NCI-H345 (cell line): ENCODE measurements around the gene TRIO.
"Not testable (repeated sequence)": the region's sequence is repeated elsewhere in the genome, so short reads cannot be mapped to it uniquely, and the experiment has no call there.

ENCODE experiments used
- DNase-seq: peaks from one replicate; lab custom pipeline; 2025; lab: John Stamatoyannopoulos, UW

Gene TRIO

DNA sequence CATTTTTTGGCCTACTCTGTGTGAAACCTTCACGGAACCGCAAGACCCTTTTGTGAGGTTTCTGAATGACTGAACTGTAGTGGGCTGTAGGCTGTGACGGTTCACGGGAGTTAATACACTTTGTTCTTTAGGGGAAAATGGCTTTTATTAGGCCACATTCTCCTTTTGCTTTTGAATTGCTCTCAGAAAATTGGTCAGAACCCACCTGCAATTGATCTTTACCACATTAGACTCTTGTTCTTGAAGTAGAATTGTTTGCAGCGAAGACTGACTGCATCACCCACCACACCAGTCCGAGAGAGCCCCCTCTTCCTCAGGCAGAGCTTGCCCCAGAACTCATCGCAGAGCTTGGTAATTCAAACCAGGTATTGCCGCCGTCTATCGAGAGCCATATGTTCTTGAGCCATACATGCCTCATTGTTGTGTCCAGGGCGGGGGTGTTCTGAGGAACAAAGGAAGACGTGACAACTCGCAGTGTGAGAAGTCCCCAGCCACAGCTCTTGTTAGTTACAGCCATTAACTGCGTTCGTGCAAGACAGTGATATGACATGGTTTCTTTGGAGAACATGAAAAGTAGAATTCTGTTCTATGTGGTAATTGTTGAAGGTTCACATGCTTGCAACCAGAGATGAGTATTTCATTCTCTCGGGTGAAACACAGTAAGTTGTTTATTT lies 272.0 kb downstream of the TRIO start:
- DNase-seq, result no peak

DNA sequence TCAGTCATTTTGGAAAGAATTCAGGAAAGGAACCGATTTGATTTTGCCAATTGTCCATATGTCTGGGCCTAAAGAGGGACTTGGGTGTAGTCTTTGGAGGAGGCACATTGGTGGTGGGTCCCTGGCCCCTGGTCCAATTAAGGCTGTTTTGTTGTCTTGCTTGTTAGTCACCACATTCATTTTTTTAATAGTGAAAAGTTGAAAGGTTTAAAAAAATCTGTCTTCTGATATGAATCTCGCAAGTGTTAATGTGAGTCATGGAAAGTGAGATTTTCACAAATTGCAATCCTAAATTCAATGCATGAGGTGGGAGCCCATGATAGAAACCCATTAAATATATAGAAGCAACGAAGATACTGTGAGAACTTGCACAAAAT lies 272.5 kb downstream of the TRIO start:
- DNase-seq, result no peak

DNA sequence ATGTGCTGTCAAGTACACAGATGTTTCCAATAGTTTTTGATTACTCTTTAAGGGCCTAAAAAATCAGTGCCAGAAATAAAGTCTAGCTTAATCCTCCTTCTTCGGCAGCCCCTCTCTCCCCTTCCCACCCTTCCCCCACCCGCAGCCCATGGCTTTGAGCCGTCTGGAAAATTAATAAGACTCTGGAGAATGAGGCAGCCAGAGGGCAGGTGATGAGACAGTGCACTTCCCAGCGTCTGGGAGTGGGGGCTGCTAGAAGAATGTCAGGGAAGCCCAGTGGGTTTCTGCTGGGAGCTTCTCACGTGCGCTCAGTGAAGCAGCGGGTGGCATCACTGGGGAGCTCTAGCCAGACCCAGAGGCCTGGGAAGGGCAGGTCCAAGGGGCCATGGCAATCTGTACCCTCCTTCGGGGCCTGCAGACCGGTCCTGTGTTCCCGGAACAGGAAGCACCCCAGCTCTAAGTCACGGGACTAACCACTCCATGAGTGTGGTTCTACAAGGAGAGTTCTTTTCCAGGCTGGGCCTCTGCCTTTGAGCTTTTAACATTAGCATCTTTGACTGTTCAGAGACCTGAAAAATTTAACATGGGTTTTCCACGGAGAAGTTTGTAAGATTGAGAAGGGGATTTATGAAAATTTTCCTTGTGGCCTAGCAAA lies 273.6 kb downstream of the TRIO start:
- no peak for DNase-seq

DNA sequence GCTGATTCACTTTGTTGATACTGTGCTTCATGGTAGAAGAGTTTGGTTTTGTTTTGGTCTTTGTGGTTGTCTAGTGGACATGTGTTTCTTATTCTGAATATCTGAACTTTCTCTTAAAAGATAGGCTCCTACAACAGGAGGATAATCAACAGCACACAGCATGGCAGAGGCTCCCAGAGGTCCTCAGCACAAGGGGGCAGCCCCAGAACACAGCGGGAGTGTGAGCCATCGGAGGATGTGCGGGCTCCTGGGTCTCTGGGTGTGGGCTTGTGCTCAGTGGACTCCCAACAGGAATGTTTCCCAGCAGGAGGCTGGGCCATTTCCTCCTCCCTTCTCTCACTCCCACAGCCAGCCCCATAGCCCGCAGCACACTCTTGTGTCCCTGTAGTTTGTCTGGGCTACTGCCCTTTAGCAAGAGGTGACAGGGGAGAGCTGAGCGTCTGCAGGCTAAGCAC lies 274.2 kb downstream of the TRIO start:
- DNase-seq, result no peak

DNA sequence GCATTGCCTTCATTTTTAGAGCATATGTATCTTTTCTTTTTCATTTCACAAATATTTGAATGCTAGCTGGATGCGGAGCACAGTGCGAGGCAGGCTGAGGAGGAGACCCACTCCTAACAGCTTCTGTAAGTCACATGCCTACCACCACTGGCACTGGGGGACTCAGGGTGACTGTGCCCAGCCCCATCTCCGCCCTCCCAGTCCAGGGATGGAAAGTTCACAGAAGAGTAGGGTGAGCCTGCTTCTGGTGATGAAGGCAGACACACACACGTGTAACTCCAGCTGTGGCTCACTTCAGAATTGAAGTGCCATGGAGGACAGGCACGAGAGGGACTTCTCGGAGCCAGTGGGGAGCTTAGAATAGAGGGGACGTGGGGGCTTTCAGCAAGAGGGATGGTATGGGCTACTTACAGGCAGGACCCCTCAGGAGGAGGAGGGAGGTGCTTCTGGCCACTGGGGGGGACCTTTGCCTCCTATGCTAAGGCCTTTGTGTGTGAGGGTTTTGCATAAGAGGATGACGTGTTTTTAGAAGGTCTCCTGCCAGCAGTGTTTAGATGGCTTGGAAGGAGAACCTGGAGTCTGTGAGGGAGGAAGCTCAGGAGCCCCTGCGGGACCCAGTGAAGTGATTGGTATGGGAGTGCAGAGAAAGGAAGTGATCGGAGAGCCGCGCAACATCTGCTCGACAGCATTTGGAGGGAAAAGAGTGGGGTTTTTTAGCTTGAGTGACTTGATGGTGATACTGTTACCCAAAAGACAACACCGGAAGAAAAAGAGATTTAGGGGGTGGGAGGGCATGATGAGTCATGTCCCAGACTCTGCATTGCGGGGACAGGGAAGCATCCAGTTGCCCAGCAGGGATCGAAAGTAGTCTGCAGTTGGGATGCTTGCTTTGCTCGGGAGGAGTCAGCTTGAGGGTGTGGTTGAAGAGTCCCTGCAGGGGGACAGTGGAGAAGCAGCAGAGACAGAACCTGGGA lies 274.9 kb downstream of the TRIO start:
- DNase-seq, result no peak

DNA sequence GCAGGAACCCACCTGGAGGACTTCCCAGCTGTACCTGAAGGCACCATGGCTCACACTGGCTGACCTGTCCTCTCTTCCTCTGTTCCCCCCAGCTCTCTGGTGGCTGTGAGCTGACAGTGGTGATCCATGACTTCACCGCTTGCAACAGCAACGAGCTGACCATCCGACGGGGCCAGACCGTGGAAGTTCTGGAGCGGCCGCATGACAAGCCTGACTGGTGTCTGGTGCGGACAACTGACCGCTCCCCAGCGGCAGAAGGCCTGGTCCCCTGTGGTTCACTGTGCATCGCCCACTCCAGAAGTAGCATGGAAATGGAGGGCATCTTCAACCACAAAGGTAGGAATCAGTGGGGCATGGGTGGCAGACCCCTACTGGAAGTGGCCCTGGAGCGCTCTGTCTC lies 276.5 kb downstream of the TRIO start:
- no peak for DNase-seq

DNA sequence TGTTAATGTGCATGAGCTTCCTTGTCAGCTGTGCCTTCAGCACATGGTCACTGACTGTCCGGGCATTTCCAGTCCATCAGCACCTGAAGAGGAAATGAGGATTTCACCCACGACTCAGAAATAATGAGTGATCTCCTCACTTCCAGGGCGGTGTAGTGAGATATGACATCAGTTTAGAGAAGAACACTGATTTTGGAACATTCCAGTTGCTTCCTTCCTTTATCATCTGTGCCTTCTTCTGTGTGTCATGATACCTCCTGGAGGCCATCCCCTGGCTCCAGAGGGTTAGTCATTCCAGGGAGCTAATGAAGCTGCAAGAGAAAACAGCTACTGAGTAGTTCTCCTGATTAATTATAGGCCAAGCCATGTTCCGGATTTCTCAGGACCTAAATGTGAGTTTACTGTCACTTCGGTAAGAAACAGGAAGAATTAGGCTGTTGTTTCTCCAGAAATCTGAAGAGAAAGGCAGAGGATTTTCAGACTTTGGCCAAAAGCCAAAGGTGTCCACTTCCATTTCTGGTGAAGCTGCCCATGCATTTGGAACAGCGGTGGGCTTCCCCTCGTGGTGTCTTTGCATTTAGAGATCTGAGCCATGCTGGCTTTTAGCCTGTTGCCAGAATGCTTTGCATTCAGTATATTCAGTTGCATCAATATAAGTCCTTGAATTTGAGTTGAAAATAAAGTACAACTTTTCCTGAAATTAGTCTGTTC lies 277.1 kb downstream of the TRIO start:
- no peak for DNase-seq

DNA sequence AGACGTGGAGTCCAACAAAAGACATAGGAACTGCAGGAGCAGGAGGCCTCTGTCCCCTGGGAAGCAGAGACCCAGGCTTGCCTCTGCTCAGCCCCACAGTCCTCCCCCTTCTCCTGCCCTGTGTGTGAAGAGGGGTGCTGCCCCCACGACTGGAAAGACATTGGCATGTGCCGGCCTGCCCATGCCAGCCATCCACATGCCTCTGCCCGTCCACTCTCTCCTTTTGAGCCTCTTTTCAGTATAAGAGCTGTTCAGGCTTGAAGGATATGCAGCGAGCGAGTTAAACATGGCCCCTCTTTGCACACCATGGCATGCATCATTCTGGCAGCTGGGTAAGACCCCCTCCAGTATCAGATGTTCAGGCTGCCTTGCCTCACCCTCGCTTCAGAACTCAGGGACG lies 278.7 kb downstream of the TRIO start:
- no peak for DNase-seq

DNA sequence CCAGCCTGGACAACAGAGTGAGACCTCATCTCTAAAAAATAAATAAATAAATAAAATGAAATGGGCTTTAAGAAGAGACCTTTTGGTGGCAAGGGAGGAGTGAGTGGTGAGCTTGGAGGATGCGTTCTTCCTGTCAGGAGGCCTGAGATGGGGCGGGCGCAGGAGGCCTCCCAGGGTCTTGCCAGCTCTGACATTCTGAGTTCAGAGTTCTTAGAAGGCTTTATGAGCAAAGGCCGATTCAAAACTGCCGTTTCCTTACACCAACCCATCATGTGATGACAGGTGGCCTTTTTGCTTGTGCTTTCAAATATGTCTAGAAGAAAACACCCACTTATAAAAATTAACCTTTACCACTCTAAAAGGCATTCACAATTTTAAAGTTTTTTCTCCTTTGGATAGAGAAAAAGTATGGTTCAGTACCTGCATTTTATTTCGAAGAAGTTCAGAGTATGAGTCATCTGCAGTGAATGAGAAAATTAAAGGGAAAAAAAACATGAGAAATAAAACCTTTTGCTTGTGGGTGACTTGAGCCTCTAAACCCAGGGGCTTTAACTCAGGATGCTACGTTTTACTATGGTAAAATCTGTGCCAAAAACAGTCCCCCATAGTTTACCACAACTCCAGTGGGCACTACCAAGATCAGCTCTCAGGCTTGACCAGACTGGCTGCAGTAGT lies 281.0 kb downstream of the TRIO start:
- DNase-seq, result no peak

DNA sequence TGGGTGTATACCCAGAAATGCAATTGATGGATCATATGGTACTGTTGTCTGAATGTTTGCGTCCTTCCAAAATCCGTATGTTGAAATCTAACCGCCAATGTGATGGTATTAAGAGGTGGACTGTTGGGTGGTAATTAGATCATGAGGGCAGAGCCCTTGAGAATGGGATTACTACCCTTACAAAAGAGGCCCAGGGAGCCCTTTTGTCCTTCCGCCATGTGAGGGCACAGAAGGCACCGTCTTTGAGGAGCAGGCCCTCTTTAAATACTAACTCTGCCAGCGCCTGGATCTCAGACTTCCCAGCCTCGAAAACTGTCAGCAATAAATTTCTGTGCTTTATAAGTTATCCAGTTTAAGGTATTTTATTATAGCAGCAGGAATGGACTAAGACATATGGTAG lies 282.4 kb downstream of the TRIO start:
- no peak for DNase-seq

DNA sequence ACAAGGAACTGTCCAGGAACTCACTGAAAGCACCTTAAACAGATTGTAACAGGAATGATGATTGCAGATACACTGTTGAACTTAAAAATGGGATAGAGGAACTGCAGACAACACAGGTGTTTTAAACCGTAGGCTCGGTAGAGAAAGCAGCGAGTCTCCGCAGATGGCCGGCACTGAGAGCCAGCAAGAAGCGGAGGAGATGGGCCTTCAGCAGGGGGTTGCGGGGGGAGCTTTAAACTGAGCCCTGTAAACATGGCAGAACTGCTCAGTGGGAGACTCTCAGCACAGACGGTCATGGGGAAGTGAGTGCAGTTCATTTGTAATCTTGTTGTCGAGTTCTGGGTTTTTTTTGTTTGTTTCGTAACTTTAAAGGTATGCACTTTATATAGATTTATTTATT lies 283.4 kb downstream of the TRIO start:
- DNase-seq, result no peak

DNA sequence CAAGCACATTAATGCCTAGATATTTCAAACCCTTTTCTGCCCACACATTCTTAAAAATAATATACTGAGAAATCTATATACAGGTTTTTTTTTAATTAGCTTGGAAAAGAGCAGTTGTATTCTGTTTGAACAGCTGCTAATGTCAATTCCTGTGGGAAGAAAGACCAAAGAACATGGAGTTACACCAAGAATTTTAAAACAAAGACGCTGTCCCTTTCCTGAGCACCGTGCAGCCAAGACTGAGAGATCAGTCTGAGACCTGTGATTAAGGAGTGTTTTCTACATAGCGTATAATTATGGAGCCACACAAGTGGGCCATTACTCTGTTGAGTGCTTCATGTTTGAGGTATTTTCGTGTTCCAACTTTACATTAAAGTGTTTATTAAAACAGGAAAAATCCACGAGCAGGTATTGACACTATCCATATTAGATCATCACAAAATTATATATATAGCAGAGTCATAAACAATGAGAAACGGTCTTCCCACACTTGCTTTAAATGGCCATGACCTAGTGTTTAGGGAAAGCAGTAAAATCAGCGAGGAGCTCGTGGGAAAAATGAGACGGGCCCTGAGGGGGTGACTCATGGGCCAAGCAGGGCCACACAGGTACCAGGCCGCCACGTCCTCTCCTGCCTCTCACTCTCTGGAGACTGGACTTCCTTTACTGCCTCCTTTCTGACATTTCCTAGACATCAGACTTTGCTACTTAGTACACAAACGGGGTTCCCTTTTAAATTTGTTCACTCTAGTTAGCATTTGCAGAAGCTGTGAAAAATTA lies 285.4 kb downstream of the TRIO start:
- DNase-seq, result no peak

DNA sequence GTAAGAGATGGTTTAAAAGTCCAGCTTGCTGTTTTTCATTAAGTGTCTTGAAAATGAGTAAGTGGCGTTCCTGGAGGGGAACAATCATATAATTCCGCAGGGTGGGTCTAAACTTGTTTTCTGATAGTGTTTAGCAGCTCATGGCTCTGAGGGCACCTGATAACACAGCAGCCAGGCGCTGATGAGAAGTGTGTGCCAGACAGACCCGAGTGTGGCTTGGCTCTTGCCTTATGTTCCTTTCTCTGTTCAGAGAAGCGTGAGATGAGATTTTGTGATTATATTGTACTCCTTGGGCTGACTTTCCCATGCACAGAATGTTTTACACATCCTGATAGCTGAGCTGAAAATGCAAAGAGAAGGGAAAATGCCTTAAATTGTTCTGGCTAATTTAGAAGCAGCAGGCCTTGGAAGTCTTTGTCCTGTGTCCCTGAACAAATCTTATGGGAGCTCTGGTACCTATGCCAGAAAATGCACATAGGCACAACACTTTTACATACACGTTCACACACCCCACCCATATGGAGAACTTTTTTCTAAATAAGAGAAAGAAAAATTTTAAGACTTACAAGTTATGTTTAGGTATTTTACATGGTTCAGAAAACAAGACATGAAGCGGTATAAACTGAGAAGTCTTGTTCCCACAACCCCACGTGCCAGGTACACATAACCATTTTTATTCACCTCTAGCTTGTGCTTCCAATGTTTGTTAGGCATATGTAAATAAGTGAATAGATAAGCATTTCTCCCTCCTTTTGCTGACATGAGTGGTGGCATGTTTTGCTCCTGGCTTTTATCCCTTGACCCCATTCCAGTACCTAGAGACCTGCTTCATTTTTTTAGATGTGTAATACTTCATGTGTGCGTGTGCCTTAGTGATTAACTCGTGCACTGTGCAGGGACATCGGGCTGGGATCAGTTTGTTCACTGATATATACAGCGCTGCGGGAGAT lies 286.2 kb downstream of the TRIO start:
- DNase-seq, result no peak

DNA sequence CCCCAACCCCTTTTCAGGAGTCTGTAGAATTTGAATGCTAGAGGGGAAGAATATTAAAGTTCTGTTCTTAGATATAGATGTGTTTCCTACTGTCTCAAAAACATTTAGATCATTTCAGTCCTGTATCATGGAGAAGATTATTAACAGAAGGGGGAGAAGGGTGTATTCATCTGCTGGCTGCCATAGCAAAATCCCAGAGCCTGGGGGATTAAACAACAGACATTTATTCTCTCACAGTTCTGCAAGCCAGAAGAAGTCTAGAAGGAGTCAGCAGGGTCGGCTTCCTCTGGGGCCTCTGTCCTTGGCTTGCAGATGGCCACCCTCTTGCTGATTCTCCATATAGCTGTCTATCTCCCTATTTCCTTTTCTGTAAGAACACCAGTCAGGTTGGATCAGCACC lies 288.4 kb downstream of the TRIO start:
- no peak for DNase-seq

DNA sequence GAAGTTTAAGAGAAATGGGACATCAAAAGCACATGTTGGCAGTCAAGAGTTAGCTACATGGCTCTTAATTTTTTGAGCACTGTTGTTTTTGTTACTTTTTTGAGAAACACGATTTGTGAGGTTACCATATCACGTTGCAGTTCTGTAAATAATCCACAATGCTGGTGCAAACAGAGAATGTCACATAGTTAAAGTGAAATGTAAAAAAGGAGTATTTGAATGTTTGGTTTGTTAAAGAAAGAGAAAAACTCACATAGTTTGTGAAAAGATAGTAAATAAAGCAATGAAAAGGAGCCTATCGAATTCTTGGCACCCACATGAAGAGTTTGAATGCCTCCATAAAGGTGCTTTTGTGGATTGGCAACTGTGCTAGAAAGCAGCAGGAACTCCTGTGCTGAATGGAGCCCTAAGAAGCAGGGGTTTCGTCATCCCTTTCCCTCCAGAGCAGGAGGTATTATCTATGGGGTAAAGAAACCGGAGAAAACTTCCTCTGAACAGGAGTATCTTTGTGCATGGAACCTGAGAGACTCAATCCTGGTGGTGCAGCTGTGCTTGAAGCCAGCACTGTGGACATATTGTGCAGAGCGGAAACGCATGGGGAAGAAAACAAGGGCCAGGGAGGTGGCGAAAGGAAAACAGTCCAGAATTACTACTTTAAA lies 289.9 kb downstream of the TRIO start:
- DNase-seq, result no peak

DNA sequence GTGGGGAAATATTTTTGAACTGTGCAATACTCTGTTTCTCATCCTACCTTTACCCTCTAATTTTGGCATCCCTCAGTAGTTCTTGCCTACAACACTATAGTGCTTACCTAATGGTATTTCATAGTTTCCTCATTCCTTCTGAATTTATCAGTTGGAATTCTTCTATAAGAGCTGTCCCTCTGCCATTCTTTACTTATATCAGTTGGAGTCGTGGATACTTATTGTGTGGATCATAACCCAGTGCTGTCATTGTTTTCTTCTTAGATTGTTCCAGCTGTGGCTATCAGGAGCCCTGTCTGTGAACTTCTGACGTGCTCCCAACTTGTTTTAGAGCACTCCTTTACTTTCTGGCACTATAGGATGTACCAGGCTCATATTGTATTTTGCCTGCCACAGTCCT lies 292.3 kb downstream of the TRIO start:
- no peak for DNase-seq

DNA sequence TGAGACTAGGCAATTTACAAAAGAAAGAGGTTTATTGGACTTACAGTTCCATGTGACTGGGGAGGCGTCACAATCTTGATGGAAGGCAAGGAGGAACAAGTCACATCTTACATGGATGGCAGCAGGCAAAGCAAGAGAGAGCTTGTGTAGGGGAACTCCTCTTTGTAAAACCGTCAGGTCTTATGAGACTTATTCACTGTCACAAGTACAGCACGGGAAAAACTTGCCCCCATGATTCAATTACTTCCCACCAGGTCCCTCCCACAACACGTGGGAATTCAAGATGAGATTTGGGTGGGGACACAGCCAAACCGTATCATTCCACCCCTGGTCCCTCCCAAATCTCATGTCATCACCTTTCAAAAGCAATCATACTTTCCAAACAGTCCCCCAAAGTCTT lies 293.0 kb downstream of the TRIO start:
- not testable (repeated sequence) for DNase-seq

DNA sequence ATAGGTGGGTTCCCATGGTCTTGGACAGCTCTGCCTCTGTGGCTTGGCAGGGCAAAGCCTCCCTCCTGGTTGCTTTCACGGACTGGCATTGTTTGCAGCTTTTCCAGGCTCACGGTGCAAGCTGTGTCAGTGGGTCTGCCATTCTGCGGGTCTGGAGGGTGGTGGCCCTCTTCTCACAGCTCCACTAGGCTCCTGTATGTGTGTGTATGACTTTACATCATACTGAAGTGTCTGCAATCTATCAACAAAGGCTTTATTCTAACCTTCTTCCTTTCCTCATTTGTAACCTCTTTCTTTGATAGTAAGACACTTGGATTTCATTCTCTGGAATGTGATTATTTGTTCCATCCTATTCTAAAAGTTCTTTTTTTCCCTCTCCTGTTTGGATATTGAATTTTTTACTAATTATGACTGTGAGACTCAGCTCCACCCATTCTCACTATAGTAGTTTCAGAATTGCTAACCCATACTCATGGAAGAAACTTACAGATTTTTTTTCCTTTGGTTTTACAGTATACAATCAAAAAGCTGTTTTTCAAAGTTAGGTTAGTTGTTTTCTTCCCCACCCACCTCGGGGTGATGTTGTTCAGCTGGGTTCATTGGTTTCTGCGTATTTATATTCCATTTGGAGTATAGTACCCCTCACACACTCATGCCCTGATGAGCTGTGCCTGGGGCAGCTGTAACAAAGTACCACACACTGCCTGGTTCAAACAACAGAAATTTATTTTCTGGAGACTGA lies 293.8 kb downstream of the TRIO start:
- DNase-seq, result no peak
